Natural killer cell treated with Interleukin-12 subunit alpha and Interleukin-12 subunit beta and Interleukin-15 and Interleukin-18, amount 100 ng/mL, for 72 hours (primary cell): ENCODE measurements around the gene KICS2. TPM values are rescaled to one million over a fixed set of nuclear protein-coding genes. Genes with fewer than 3 reads are reported as not detected.
A peak's percentile ranks its signal among the peaks of the same experiment; 100 is the strongest.
"Not testable (repeated sequence)": the region's sequence is repeated elsewhere in the genome, so short reads cannot be mapped to it uniquely, and the experiment has no call there.

Source experiments
- ATAC-seq, 2 donors: fragments of 150-1000 bp; cut with Tn5 transposase in 1 of 2; sonication (Bioruptor Pico), chemical (Tn5 transposase) in 1 of 2; 2 replicates each; pipeline ENCODE4 v1.10.0; 2021
- DNase-seq: peaks from one replicate; pipeline ENCODE4 v3.0.0; 2022; ENCODE audit warnings: low spot score
- H3K27ac Mint-ChIP-seq, 2 donors: 1 replicate in 1 of 2; 2 replicates in 1 of 2; pipeline ENCODE4 v1.8.0; 2022; ENCODE audit warnings: mixed read lengths in 2 of 2, mild to moderate bottlenecking in 1 of 2, moderate library complexity in 1 of 2
- H3K27me3 Mint-ChIP-seq, 2 donors: 1 replicate in 1 of 2; 2 replicates in 1 of 2; pipeline ENCODE4 v1.8.0; 2022; ENCODE audit warnings: mixed read lengths in 2 of 2
- H3K36me3 Mint-ChIP-seq: one replicate; pipeline ENCODE4 v1.8.0; 2022; ENCODE audit warnings: mixed read lengths
- H3K4me1 Mint-ChIP-seq, 2 donors: 1 replicate in 1 of 2; 2 replicates in 1 of 2; pipeline ENCODE4 v1.8.0; 2022; ENCODE audit warnings: low read depth in 2 of 2, mixed read lengths in 2 of 2, mild to moderate bottlenecking in 1 of 2
- H3K4me3 Mint-ChIP-seq: one replicate; pipeline ENCODE4 v1.8.0; 2022; ENCODE audit warnings: mixed read lengths
- H3K9me3 Mint-ChIP-seq: 2 replicates; pipeline ENCODE4 v1.8.0; 2022; ENCODE audit warnings: mixed read lengths
- total RNA-seq, 2 donors: library from RNA; stranded (reverse); gene quantifications; one replicate each; pipeline ENCODE4 v1.2.3, GENCODE V29; 2022

Gene KICS2
- total RNA-seq, 2 donors from 2014 or later = 9.2 to 15.0 TPM

GRCh38 chr12:64203036-64203435, 19.1 kb downstream of the KICS2 start:
- ATAC-seq = no peak
- no peak overlapping the region for H3K27ac Mint-ChIP-seq

GRCh38 chr12:64195841-64196240, 26.3 kb downstream of the KICS2 start:
- H3K36me3 Mint-ChIP-seq, H3K27ac Mint-ChIP-seq, ATAC-seq, DNase-seq, H3K4me3 Mint-ChIP-seq, H3K9me3 Mint-ChIP-seq, H3K27me3 Mint-ChIP-seq: not testable (repeated sequence)
- peaks cover 3 to 15% of the 10 kb centered on the region in 2 donors for H3K4me1 Mint-ChIP-seq

More at GRCh38 chr12:64203036-64203435, 19.1 kb downstream of the KICS2 start:
- H3K4me1 Mint-ChIP-seq = no peaks in the 10 kb centered on the region
- no peaks in the 10 kb centered on the region for H3K36me3 Mint-ChIP-seq
- no peaks in the 10 kb centered on the region for H3K9me3 Mint-ChIP-seq
- no peaks in the 10 kb centered on the region for H3K27me3 Mint-ChIP-seq
- H3K4me3 Mint-ChIP-seq = no peak overlapping the region
- DNase-seq = no peak

- no peaks in the 10 kb centered on the region for H3K27me3 Mint-ChIP-seq
- ATAC-seq = no peak
- H3K27ac Mint-ChIP-seq = peak overlapping the region in 1 of 2 donors; percentile 13
Measured at GRCh38 chr12:64194333-64195149, 27.6 kb downstream of the KICS2 start.

GRCh38 chr12:64193931-64194330, 28.2 kb downstream of the KICS2 start:
- Mint-ChIP-seq H3K36me3 (peaks cover 8% of the 10 kb centered on the region), H3K4me3 (no peak overlapping the region), H3K4me1 (peaks cover 3 to 15% of the 10 kb centered on the region in 2 donors), H3K27me3 (no peaks in the 10 kb centered on the region), H3K9me3 (no peaks in the 10 kb centered on the region), H3K27ac (peak overlapping the region; percentile 13 to 31)
- DNase-seq (no peak), ATAC-seq (no peak)

More at GRCh38 chr12:64194333-64195149, 27.6 kb downstream of the KICS2 start:
- Mint-ChIP-seq H3K36me3 (peaks cover 8% of the 10 kb centered on the region), H3K4me1 (peaks cover 3 to 15% of the 10 kb centered on the region in 2 donors), H3K9me3 (no peaks in the 10 kb centered on the region), H3K4me3 (no peak overlapping the region)
- DNase-seq = no peak

GRCh38 chr12:64192644-64193444, 29.3 kb downstream of the KICS2 start:
- ATAC-seq = peak in 1 of 2 donors; percentile 57
- Mint-ChIP-seq H3K36me3 (peaks cover 8% of the 10 kb centered on the region), H3K27ac (peak overlapping the region; percentile 13 to 31), H3K9me3 (no peaks in the 10 kb centered on the region), H3K4me3 (peak overlapping the region; percentile 20), H3K4me1 (peaks cover 3 to 15% of the 10 kb centered on the region in 2 donors), H3K27me3 (no peaks in the 10 kb centered on the region)
- DNase-seq = no peak

- ATAC-seq (no peak), DNase-seq (no peak)
- Mint-ChIP-seq H3K9me3 (no peaks in the 10 kb centered on the region), H3K4me3 (no peak overlapping the region), H3K27me3 (no peaks in the 10 kb centered on the region), H3K36me3 (peaks cover 8% of the 10 kb centered on the region), H3K4me1 (peaks cover 3 to 15% of the 10 kb centered on the region in 2 donors), H3K27ac (no peak overlapping the region)
Measured at GRCh38 chr12:64190140-64190539, 32.0 kb downstream of the KICS2 start.

GRCh38 chr12:64189530-64189929, 32.6 kb downstream of the KICS2 start:
- DNase-seq (no peak), ATAC-seq (no peak)
- Mint-ChIP-seq H3K36me3 (peaks cover 8% of the 10 kb centered on the region), H3K9me3 (no peaks in the 10 kb centered on the region), H3K27me3 (no peaks in the 10 kb centered on the region), H3K4me1 (peaks cover 3 to 15% of the 10 kb centered on the region in 2 donors), H3K27ac (no peak overlapping the region), H3K4me3 (no peak overlapping the region)

- H3K4me3 Mint-ChIP-seq = no peak overlapping the region
- DNase-seq = no peak
- peaks cover 3 to 5% of the 10 kb centered on the region in 2 donors for H3K4me1 Mint-ChIP-seq
- no peaks in the 10 kb centered on the region for H3K36me3 Mint-ChIP-seq
- H3K27ac Mint-ChIP-seq = peak overlapping the region in 1 of 2 donors; percentile 72
- H3K27me3 Mint-ChIP-seq = no peaks in the 10 kb centered on the region
- no peak for ATAC-seq
- H3K9me3 Mint-ChIP-seq = no peaks in the 10 kb centered on the region
Measured at GRCh38 chr12:64187794-64188193, 34.3 kb downstream of the KICS2 start.

GRCh38 chr12:64187370-64187769, 34.7 kb downstream of the KICS2 start:
- ATAC-seq = no peak
- Mint-ChIP-seq H3K36me3 (no peaks in the 10 kb centered on the region), H3K4me1 (peaks cover 0 to under 1% of the 10 kb centered on the region in 2 donors), H3K27me3 (no peaks in the 10 kb centered on the region), H3K4me3 (no peak overlapping the region), H3K27ac (no peak overlapping the region), H3K9me3 (no peaks in the 10 kb centered on the region)
- no peak for DNase-seq

GRCh38 chr12:64186789-64187188, 35.3 kb downstream of the KICS2 start:
- H3K36me3 Mint-ChIP-seq = no peaks in the 10 kb centered on the region
- H3K4me3 Mint-ChIP-seq = no peak overlapping the region
- H3K4me1 Mint-ChIP-seq = no peaks in the 10 kb centered on the region
- no peaks in the 10 kb centered on the region for H3K27me3 Mint-ChIP-seq
- ATAC-seq = peak in 1 of 2 donors; percentile 94
- no peak overlapping the region for H3K27ac Mint-ChIP-seq
- no peaks in the 10 kb centered on the region for H3K9me3 Mint-ChIP-seq
- no peak for DNase-seq

GRCh38 chr12:64184216-64184615, 37.9 kb downstream of the KICS2 start:
- Mint-ChIP-seq H3K27ac (no peak overlapping the region), H3K4me1 (no peaks in the 10 kb centered on the region), H3K9me3 (no peaks in the 10 kb centered on the region), H3K4me3 (no peak overlapping the region), H3K27me3 (no peaks in the 10 kb centered on the region), H3K36me3 (no peaks in the 10 kb centered on the region)
- ATAC-seq (no peak), DNase-seq (no peak)

- H3K4me1 Mint-ChIP-seq = no peaks in the 10 kb centered on the region
- H3K27ac Mint-ChIP-seq = no peak overlapping the region
- DNase-seq (no peak), ATAC-seq (no peak)
- no peaks in the 10 kb centered on the region for H3K27me3 Mint-ChIP-seq
- H3K4me3 Mint-ChIP-seq = no peak overlapping the region
- H3K9me3 Mint-ChIP-seq = no peaks in the 10 kb centered on the region
- H3K36me3 Mint-ChIP-seq = no peaks in the 10 kb centered on the region
Measured at GRCh38 chr12:64181430-64182291, 40.4 kb downstream of the KICS2 start.

GRCh38 chr12:64180951-64181350, 41.1 kb downstream of the KICS2 start:
- H3K4me3 Mint-ChIP-seq = no peak overlapping the region

More at GRCh38 chr12:64180951-64181350, 41.1 kb downstream of the KICS2 start:
- H3K9me3 Mint-ChIP-seq = no peaks in the 10 kb centered on the region
- ATAC-seq (no peak), DNase-seq (no peak)
- no peak overlapping the region for H3K27ac Mint-ChIP-seq
- no peaks in the 10 kb centered on the region for H3K27me3 Mint-ChIP-seq
- no peaks in the 10 kb centered on the region for H3K36me3 Mint-ChIP-seq
- H3K4me1 Mint-ChIP-seq = no peaks in the 10 kb centered on the region
